Measurements from ENCODE around the gene SNCAIP.

SNCAIP gene

DNA sequence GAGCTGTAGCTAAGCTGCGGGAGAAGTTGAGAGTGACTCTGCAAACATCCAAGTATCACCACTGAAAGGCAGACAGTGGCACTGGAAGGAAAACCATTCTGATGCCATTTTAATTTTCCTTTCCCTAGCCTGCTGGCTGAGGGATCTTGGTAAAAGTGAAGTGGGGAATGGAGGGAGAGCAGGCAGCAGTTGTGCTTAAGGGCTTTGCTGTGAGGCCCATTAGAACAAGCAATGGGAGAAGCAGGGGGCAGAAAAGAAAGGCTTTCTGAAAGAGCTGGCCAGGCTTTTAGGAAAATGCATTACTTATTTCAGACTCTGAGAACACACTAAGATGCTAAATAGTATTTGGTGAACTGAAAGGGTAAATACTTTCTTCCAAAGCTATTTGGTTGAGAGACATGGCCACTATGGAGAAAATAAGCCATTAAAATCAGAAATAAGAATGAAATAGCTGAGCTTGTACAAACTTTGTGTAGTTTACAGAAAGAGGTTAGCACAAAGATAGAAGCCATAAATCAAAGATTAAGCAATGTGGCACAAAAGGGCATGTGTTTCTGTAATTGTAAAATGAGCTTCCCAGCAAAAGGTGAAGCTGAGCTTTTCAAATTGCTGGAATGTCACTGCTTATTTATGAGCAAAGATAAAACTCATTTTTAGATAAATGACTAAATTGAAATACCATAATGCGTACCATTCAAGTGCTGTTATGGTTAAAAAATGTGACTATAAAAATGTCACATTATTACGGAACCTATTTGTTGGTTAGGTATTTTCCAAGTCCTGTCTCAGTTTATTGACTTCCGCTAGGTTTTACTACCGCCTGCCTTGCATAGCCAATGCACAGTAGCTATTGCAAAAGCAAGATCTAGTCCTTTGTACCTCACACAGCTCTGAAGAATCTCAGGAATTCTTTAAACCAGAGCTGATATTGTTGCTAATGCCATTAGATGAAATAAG, 20.8 kb downstream of the SNCAIP start:
- Histone ChIP-seq H3K4me1 (ENCODE audit: insufficient read depth, poor library complexity, severe bottlenecking) (no peaks in the 10 kb centered on the region), H3K4me3 (ENCODE audit: severe bottlenecking) (no peak overlapping the region), H3K27ac (ENCODE audit: poor library complexity, severe bottlenecking) (no peak overlapping the region), H3K9me3 (ENCODE audit: severe bottlenecking) (no peaks in the 10 kb centered on the region), H3K36me3 (ENCODE audit: low read depth) (no peaks in the 10 kb centered on the region), H3K27me3 (ENCODE audit: insufficient read depth, poor library complexity, severe bottlenecking) (no peaks in the 10 kb centered on the region)
- ATAC-seq (ENCODE audit: low read depth) (no peak), DNase-seq (ENCODE audit: low spot score) (no peak)
- TF ChIP-seq, protein P1, sequence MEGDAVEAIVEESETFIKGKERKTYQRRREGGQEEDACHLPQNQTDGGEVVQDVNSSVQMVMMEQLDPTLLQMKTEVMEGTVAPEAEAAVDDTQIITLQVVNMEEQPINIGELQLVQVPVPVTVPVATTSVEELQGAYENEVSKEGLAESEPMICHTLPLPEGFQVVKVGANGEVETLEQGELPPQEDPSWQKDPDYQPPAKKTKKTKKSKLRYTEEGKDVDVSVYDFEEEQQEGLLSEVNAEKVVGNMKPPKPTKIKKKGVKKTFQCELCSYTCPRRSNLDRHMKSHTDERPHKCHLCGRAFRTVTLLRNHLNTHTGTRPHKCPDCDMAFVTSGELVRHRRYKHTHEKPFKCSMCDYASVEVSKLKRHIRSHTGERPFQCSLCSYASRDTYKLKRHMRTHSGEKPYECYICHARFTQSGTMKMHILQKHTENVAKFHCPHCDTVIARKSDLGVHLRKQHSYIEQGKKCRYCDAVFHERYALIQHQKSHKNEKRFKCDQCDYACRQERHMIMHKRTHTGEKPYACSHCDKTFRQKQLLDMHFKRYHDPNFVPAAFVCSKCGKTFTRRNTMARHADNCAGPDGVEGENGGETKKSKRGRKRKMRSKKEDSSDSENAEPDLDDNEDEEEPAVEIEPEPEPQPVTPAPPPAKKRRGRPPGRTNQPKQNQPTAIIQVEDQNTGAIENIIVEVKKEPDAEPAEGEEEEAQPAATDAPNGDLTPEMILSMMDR (IDR thresholded peaks at IDR 0.05; ENCODE audit: poor library complexity, severe bottlenecking) = no peak

DNA sequence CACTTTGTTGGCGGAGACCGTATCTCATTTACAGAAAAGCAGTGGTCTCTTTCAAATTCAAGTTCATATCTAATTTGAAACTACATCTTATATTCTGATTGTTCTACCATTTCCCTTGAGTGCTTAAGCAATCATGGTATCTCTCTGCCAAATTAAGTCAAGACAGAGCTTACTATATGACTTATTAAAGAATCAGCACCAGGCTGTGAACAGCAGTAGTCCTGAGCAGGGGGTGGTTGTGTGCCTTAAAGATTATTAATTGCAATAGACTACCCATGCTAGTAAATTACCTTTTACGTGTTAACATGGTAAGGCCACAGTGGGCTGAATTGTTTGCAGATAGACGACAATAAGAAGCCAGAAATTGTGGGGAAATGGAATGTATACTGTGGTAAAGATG, 21.5 kb downstream of the SNCAIP start:
- no peak overlapping the region for H3K27ac ChIP-seq (ENCODE audit: poor library complexity, severe bottlenecking)
- no peak for ATAC-seq (ENCODE audit: low read depth)
- DNase-seq (ENCODE audit: low spot score) = no peak
- no peaks in the 10 kb centered on the region for H3K27me3 ChIP-seq (ENCODE audit: insufficient read depth, poor library complexity, severe bottlenecking)
- H3K4me1 ChIP-seq (ENCODE audit: insufficient read depth, poor library complexity, severe bottlenecking) = no peaks in the 10 kb centered on the region
- H3K9me3 ChIP-seq (ENCODE audit: severe bottlenecking) = no peaks in the 10 kb centered on the region
- TF ChIP-seq, protein P1 (IDR thresholded peaks at IDR 0.05; ENCODE audit: poor library complexity, severe bottlenecking) = no peak
- H3K36me3 ChIP-seq (ENCODE audit: low read depth) = no peaks in the 10 kb centered on the region
- no peak overlapping the region for H3K4me3 ChIP-seq (ENCODE audit: severe bottlenecking)

DNA sequence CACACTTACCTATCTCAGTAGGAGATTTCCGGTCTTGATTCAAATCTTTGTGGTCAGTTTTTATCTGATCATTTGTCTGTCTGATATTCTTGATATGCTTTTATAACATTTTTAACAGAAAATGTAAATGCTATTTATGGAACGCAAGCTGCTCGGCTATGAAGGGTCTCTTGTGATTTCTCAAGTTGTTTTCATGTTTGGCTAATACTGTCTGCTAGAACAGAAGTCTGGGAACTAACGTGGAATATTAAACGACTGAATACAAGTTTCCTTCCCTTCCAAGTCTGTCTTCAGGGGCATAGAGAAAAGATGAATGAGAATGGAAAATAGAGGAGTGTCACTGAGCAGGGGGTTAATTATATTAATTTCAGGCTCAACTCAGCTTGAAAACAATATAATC, 27.6 kb downstream of the SNCAIP start:
- no peaks in the 10 kb centered on the region for H3K9me3 ChIP-seq (ENCODE audit: severe bottlenecking)
- no peak overlapping the region for H3K4me3 ChIP-seq (ENCODE audit: severe bottlenecking)
- ATAC-seq (ENCODE audit: low read depth) = no peak
- TF ChIP-seq, protein P1 (IDR thresholded peaks at IDR 0.05; ENCODE audit: poor library complexity, severe bottlenecking) = no peak
- no peak for DNase-seq (ENCODE audit: low spot score)
- no peaks in the 10 kb centered on the region for H3K4me1 ChIP-seq (ENCODE audit: insufficient read depth, poor library complexity, severe bottlenecking)
- H3K27ac ChIP-seq (ENCODE audit: poor library complexity, severe bottlenecking) = no peak overlapping the region
- H3K27me3 ChIP-seq (ENCODE audit: insufficient read depth, poor library complexity, severe bottlenecking) = peaks cover 3% of the 10 kb centered on the region
- no peaks in the 10 kb centered on the region for H3K36me3 ChIP-seq (ENCODE audit: low read depth)

DNA sequence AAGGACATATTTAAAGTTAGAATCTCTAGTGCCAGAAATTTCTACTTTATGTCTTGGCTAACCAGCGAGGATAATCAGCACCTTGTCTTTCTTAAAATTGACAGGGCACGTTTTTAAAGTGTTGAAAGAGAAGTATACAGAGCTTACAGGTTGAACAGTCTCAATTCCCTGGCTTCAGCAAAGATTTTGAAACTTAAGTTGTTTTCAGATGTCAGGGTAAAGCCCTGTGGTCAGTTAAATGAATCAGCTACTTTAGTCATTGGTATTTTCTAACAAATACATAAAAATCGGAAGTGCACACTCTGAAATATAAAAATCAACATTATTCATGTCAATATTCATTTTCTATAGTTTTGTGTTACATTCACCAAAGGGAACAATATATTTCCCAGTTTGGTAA, 29.1 kb downstream of the SNCAIP start:
- Histone ChIP-seq H3K4me1 (ENCODE audit: insufficient read depth, poor library complexity, severe bottlenecking) (no peaks in the 10 kb centered on the region), H3K27me3 (ENCODE audit: insufficient read depth, poor library complexity, severe bottlenecking) (peaks cover 3% of the 10 kb centered on the region), H3K36me3 (ENCODE audit: low read depth) (no peaks in the 10 kb centered on the region), H3K9me3 (ENCODE audit: severe bottlenecking) (no peaks in the 10 kb centered on the region), H3K27ac (ENCODE audit: poor library complexity, severe bottlenecking) (no peak overlapping the region), H3K4me3 (ENCODE audit: severe bottlenecking) (no peak overlapping the region)
- no peak for DNase-seq (ENCODE audit: low spot score)
- no peak for ATAC-seq (ENCODE audit: low read depth)
- TF ChIP-seq, protein P1 (IDR thresholded peaks at IDR 0.05; ENCODE audit: poor library complexity, severe bottlenecking) = no peak

DNA sequence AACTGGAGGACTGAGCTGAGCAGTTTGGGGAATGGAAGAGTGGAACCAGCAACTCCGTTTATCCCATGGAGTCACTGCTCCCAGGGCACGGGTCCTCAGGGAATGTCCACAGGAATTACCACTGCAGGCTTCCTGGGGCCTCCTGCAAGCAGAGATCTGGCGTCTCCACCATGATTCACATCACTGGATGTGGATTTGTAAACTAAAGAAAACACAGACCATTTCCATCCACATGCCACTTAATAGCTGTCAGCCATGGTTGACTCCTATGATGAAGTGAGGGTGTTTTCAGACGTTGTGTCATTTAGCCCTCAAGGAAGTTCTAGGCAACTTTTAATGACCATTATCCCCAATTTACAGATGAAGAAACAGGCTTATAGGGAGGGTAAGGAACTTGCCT, 30.2 kb downstream of the SNCAIP start:
- ATAC-seq (ENCODE audit: low read depth) = no peak
- Histone ChIP-seq H3K9me3 (ENCODE audit: severe bottlenecking) (no peaks in the 10 kb centered on the region), H3K27me3 (ENCODE audit: insufficient read depth, poor library complexity, severe bottlenecking) (peaks cover 3% of the 10 kb centered on the region), H3K36me3 (ENCODE audit: low read depth) (no peaks in the 10 kb centered on the region), H3K27ac (ENCODE audit: poor library complexity, severe bottlenecking) (no peak overlapping the region), H3K4me1 (ENCODE audit: insufficient read depth, poor library complexity, severe bottlenecking) (no peaks in the 10 kb centered on the region), H3K4me3 (ENCODE audit: severe bottlenecking) (no peak overlapping the region)
- TF ChIP-seq, protein P1 (IDR thresholded peaks at IDR 0.05; ENCODE audit: poor library complexity, severe bottlenecking) = no peak
- DNase-seq (ENCODE audit: low spot score) = no peak

Data from RWPE2 (cell line).